ENCODE data around the gene ITGA1. TPM values are rescaled to one million over a fixed set of nuclear protein-coding genes. Genes with fewer than 3 reads are reported as not detected.

ITGA1 gene
- total RNA-seq, 4 donors from 2014 or later, result 41.8 to 94.0 (median 69.6) TPM

- no peak overlapping the region for H3K4me3 ChIP-seq
- intact Hi-C loops (cut with DNase I; ENCODE audit: low total_unique reads), result no loop called here
- H3K36me3 ChIP-seq, result no peaks in the 10 kb centered on the region
- no peaks in the 10 kb centered on the region for H3K4me1 ChIP-seq
- DNase-seq, result no peak
- H3K27me3 ChIP-seq, result no peaks in the 10 kb centered on the region
- no peak overlapping the region for H3K27ac ChIP-seq
- no peak for TF ChIP-seq POLR2A (IDR thresholded peaks at IDR 0.05)
- TF ChIP-seq CTCF (IDR thresholded peaks at IDR 0.05), result no peak
- H3K9me3 ChIP-seq, result no peaks in the 10 kb centered on the region
These were observed 136.7 kb downstream of the ITGA1 start for GRCh38 chr5:52924456-52924855.

GRCh38 chr5:52925001-52925400, 137.3 kb downstream of the ITGA1 start:
- H3K4me1 ChIP-seq, result no peaks in the 10 kb centered on the region
- intact Hi-C loops (cut with DNase I; ENCODE audit: low total_unique reads), result no loop called here
- H3K27ac ChIP-seq, result no peak overlapping the region
- DNase-seq, result no peak
- no peak overlapping the region for H3K4me3 ChIP-seq
- no peaks in the 10 kb centered on the region for H3K27me3 ChIP-seq
- no peaks in the 10 kb centered on the region for H3K36me3 ChIP-seq
- no peaks in the 10 kb centered on the region for H3K9me3 ChIP-seq
- no peak for TF ChIP-seq CTCF (IDR thresholded peaks at IDR 0.05)
- no peak for TF ChIP-seq POLR2A (IDR thresholded peaks at IDR 0.05)

GRCh38 chr5:52928689-52929088, 141.0 kb downstream of the ITGA1 start:
- no peaks in the 10 kb centered on the region for H3K9me3 ChIP-seq
- no peaks in the 10 kb centered on the region for H3K27me3 ChIP-seq
- intact Hi-C loops (cut with DNase I; ENCODE audit: low total_unique reads), result no loop called here
- no peaks in the 10 kb centered on the region for H3K4me1 ChIP-seq
- no peak for DNase-seq
- no peak overlapping the region for H3K4me3 ChIP-seq
- no peak overlapping the region for H3K27ac ChIP-seq
- TF ChIP-seq POLR2A (IDR thresholded peaks at IDR 0.05) (no peak), CTCF (IDR thresholded peaks at IDR 0.05) (no peak)
- no peaks in the 10 kb centered on the region for H3K36me3 ChIP-seq

- Histone ChIP-seq H3K36me3 (no peaks in the 10 kb centered on the region), H3K4me1 (no peaks in the 10 kb centered on the region), H3K27ac (no peak overlapping the region), H3K9me3 (no peaks in the 10 kb centered on the region), H3K27me3 (no peaks in the 10 kb centered on the region), H3K4me3 (no peak overlapping the region)
- no peak for DNase-seq
- TF ChIP-seq CTCF (IDR thresholded peaks at IDR 0.05) (no peak), POLR2A (IDR thresholded peaks at IDR 0.05) (no peak)
- intact Hi-C loops (cut with DNase I; ENCODE audit: low total_unique reads), result no loop called here
These were observed 150.5 kb downstream of the ITGA1 start for GRCh38 chr5:52938226-52938625.

GRCh38 chr5:52943285-52943684, 155.6 kb downstream of the ITGA1 start:
- intact Hi-C loops (cut with DNase I; ENCODE audit: low total_unique reads), result no loop called here
- Histone ChIP-seq H3K27me3 (no peaks in the 10 kb centered on the region), H3K4me3 (no peak overlapping the region), H3K36me3 (no peaks in the 10 kb centered on the region), H3K27ac (no peak overlapping the region), H3K9me3 (no peaks in the 10 kb centered on the region), H3K4me1 (no peaks in the 10 kb centered on the region)
- DNase-seq, result no peak
- TF ChIP-seq POLR2A (IDR thresholded peaks at IDR 0.05) (no peak), CTCF (IDR thresholded peaks at IDR 0.05) (no peak)
